Germinal center (tissue), 1 donor: ENCODE results near the gene FYN.
"Not testable (repeated sequence)": the region's sequence is repeated elsewhere in the genome, so short reads cannot be mapped to it uniquely, and the experiment has no call there.

Experiments used
- DNase-seq: peaks from one replicate; pipeline ENCODE4 v3.0.0; 2012; ENCODE audit warnings: mixed read lengths, low spot score

The FYN gene

GRCh38 chr6:111850295-111850937 lies 22.8 kb downstream of the FYN start:
- no peak for DNase-seq

DNA sequence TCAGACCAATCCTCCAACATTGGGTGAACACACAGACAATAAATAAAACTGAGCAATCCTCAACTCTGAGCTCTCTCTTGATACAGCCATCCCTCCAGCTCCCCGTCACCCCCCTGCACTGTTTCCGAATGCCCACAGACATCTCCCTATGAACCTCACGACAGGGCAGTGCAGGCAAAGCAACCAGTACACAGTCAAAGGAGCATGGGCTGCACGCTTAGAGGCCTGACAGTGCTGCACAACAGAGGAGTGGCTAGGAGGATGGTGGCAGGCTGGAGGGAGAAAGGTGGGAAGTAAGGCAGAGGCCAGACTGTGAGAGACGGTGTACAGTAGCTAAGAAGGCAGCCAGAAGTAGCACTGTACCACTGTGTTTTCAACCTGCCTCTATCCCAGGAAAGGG lies 24.0 kb downstream of the FYN start:
- no peak for DNase-seq

- no peak for DNase-seq
These were observed 24.9 kb downstream of the FYN start for GRCh38 chr6:111848262-111848812.

- DNase-seq, result no peak
These were observed 26.5 kb downstream of the FYN start for GRCh38 chr6:111846492-111847409.

DNA sequence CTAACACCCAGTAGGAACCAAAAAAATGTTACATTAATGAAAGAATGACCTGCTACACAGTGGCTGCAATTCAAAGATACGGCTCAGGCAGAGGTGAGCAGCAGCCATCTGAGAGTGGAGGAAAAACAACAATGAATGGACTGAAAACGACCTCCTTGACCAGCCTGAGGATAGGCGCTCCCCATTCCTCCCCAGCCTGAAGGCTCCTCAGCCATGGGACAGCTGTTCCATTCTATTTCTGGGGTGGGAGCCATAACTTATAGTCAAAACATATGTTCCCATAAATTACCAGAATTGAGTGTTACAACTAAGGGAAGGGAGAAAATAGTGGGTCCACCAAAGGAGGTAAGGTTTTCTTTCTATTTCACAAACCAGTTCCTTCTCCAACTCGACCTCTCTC lies 27.2 kb downstream of the FYN start:
- DNase-seq, result no peak

GRCh38 chr6:111845441-111845871 lies 27.8 kb downstream of the FYN start:
- peak; percentile 26 for DNase-seq

DNA sequence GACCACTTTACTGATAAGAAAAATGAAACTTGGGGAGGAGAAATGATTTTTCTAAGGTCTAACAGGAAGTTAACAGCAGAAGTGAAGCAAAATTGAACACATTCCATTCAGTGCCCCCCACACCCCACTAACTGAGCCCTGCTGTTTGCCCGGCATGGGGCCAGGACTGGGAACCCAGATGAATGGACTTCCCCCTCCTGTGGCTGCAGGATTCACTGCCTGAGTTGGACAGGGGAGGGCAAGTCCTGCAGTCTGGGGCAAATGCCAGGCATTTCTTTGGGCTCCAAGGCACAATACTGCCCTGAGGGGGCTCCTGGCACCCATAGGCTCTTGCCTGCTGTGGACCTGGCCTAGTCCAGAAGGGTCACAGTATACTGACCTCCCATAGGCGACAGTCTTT lies 28.3 kb downstream of the FYN start:
- DNase-seq, result peak; percentile 32

DNA sequence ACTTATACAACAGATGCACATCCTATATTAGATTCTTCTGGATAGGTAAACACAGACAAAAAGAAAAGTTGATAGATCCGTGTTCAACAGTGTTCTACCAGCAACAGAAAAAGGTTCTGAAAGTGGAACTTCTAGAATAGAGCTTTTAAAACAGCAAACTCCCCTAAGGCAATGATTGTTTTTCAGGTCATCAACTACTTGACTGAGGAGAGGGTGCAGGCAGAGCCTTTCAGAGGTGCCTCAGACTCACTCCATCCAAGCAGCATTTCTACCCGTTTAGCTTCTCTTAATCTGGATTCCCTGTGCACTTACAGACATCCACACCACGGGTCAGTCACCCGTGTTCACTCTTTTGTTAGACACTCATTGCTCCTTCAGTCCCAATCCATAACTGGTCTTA lies 28.9 kb downstream of the FYN start:
- DNase-seq, result peak; percentile 20

GRCh38 chr6:111843347-111844147 lies 29.7 kb downstream of the FYN start:
- DNase-seq, result no peak

- no peak for DNase-seq
These were observed 30.4 kb downstream of the FYN start for GRCh38 chr6:111842891-111843290.

DNA sequence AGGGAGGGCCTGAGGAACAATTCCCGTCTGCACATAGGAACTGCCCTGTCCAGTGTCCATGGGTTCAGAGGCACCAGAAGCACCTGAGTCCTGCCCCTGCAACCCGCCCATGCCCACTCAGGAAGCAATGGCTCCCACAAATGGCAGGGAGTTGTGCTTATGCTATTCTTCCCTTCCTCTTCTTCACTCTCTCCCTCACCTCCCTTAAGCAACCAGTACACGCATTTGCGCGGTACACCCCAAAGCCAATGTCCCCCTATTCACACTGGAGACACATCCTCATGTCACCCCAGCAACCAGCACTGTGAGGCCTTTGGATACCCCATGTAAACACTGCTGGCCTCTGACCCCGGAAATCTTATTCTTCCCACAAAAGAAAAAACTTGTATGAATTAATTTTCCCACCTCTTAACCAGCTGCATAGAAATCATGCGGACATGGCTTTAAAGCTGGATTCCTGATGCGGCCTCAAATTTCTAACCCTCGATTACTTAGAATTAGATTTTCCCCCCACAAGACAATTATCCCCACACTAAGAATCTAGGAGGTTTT lies 30.9 kb downstream of the FYN start:
- no peak for DNase-seq

DNA sequence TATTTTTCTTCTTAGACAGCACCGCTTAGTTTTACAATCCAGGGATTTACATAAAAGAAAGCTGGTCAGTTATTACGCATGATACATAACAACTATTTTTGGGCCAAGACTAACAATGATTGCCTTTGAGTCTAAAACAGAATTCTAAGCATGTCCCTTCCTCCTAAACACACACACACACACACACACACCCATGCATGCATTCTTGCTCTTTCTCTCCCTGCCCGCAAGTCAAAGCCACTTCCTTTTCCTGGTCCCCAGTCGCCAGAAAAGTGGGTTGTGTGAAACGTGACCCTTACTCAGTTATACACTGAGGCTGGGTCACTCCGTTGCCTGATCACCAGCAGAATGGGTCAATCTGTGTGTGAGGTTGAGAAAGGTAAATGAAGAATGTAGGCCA lies 31.4 kb downstream of the FYN start:
- no peak for DNase-seq

DNA sequence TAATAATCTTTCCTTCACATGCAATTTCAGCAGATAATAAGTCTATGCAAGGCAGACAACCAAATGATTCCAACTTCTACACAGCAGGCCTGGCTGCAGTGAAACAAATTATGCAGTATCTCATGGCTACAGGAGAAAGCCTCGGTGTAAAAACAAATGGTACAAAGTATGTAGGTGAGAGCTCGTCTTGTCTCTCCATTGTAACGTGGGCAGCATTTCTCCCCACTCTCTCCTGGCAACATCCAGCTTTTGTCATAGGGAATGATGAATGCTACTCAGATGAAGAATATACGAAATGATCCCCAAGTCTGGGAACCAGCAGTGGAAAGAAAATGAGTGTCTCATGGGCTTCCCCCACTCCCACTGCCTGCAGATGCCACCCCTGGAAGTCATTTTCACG lies 32.4 kb downstream of the FYN start:
- no peak for DNase-seq

- DNase-seq, result no peak
These were observed 34.3 kb downstream of the FYN start for GRCh38 chr6:111838749-111839484.

DNA sequence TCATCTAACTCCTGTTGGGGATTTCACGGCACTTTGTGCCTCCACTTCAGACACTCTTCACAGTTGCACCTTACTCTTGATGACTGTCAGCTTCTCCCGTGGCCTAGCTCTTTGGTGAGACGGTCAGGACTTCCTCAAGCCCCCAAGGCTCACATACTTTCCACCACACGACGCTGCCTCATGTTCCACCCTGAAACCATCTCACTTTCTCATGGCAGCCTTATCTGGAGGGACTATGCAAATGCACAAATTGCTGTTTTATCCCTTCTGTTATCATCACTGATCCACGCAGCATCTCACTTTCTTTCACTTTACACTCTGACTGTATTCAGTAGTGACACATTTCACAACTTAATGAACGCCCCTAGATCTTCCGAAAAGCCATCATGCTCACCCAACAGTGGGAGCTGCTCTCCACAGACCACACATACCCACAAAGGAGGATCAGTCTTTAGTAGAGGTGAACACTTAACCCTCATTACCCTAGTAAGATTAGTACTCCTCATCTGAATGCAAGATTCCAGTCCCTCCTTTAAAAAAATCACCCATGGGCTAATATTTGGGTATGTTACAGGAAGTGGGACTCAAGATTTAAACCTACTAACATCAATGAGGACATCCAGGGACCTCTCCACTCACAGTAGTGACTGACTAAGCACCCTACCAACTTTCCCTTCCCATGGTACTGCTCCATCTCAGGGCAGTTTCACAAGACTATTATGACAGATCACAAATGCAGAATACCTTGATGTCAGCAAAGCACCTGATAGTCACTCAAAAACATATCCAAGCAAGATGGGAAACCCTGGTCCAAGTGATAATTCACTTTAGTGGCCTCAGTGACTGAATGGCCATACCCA lies 35.4 kb downstream of the FYN start:
- no peak for DNase-seq

GRCh38 chr6:111837007-111837406 lies 36.2 kb downstream of the FYN start:
- no peak for DNase-seq

DNA sequence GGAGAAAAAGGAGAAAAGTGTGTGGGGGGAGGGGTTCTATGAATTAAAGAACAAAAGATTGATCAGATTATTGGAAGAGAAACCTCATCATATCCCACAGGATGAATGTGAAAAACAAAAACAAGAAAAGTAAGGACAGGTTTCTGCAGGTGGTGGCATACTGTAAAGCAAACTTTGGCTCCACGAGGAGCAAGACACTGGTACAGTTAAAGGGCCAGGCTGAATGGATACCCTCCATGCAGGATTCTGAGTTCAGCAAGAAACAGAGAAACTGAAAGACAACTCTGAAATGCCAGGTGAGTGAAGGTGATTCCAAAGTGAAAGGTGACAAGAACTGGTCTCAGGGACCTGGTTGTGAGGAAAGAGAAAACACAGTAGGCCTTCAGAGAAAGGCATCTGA lies 37.4 kb downstream of the FYN start:
- DNase-seq, result no peak

DNA sequence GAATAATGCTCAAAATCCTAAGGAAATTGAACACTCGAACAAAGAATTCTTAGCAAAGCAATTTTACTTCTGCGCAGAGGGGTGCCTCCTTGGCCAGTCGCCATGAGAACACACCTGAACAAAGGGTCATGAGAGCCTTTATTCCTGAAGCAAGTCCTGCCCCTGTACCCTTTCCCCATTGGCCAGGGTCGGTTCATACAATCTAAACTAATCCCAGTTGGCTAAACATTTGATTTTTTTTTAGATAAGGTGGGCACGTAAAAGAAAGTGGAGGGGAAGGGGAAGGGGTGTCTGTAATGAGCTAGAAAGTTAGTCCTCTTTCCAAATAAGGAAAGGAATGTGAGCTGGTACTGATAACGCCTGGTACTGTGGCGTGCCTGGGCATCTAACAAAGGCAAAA lies 37.9 kb downstream of the FYN start:
- DNase-seq, result not testable (repeated sequence)

DNA sequence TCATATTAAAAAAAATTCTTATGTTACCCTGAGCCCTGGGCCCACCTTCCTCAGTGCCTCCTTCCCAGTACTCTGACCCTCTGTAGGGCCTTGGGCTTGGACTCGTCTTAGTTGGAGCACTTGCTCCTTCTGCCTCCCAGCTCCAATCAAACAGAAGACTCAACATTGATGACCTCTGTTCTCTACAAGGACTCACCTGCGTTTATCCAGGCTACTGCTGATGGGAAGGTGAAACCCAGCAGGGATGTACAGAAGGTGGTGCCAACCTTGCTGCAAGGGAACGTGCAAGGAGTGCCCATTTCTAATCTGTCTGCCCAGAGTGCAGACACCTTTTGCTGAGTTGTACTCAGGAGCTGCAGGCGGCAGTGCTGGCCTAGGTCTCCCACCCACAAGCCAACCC lies 38.9 kb downstream of the FYN start:
- no peak for DNase-seq

DNA sequence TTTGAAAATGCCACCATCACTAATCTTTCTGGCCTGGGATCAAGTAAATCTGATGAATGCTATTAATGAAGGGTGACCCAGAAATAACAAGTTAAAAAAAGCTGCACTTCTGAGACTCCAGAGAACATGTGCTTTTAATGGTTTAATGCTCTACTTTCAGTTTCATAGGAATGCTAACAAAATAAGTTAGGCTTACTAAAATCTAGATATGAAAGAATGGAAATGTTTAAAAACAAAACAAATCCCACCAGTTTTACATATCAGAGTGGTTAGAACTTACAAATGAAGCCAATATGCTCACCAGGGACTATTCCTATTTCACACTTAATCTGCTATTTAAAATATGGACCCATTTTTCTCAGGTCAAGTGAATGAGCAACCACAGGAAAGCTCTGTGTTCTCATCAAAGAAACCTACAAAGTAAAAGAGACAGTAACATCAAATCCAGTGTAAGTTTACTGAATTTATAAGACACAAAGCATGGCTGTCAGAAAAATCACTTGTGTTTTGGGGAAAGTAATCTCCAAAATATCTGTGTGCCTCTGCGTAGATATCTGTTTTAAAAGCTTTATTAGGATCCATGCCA lies 40.3 kb downstream of the FYN start:
- DNase-seq, result no peak
